Aortic smooth muscle cell (primary cell): Measurements from ENCODE around the gene CHST8. TPM values are rescaled to one million over a fixed set of nuclear protein-coding genes. Genes with fewer than 3 reads are reported as not detected.

ENCODE experiments used
- total RNA-seq: library from RNA; depleted of rRNA; stranded (reverse); fragments of >200 nt; gene quantifications from 2 replicates; pipeline ENCODE4 v1.2.3, GENCODE V29; 2014

Gene CHST8
- not detected in 2 replicates for total RNA-seq

GRCh38 chr19:33621811-33622504, at the start of gene CHST8:
TSS of gene CHST8 (plus strand) at chr19:33621953. CDS start at chr19:33689262, 67,309 bp downstream.

GRCh38 chr19:33796164-33796875, 174.6 kb downstream of the CHST8 start, which contains the start of gene KCTD15:
TSS of gene KCTD15 (plus strand) at chr19:33796870. CDS start at chr19:33800455, 3,585 bp downstream.

Other genes starting within 250 kb of the CHST8 start
- gene CEBPG, start 248.2 kb upstream of the CHST8 start, total RNA-seq, result 16.0 and 16.6 TPM in 2 replicates
- 63.5 and 69.3 TPM in 2 replicates for gene PEPD, start 100.2 kb upstream of the CHST8 start, total RNA-seq
- 9.4 and 22.6 TPM in 2 replicates for gene KCTD15, start 174.9 kb downstream of the CHST8 start, total RNA-seq